Upper lobe of right lung (tissue), 1 donor: ENCODE measurements around the gene MYH13. TPM values are rescaled to one million over a fixed set of nuclear protein-coding genes. Genes with fewer than 3 reads are reported as not detected.

Experiments used
- ATAC-seq: fragments of 200-7000 bp; cut with Tn5 transposase; one replicate; pipeline ENCODE4 v1.9.1; 2020; ENCODE audit warnings: mild to moderate bottlenecking, moderate library complexity
- DNase-seq: peaks from one replicate; pipeline ENCODE4 v3.0.0-alpha.2; 2020
- H3K27ac ChIP-seq: fragments of 200-600 bp; one replicate; pipeline ENCODE4 v1.8.0; 2022
- H3K27me3 ChIP-seq: fragments of 200-600 bp; one replicate; pipeline ENCODE4 v1.8.0; 2022; ENCODE audit warnings: mild to moderate bottlenecking
- H3K36me3 ChIP-seq: fragments of 200-600 bp; one replicate; pipeline ENCODE4 v1.8.0; 2022
- H3K4me1 ChIP-seq: fragments of 200-600 bp; one replicate; pipeline ENCODE4 v1.8.0; 2022
- H3K4me3 ChIP-seq: fragments of 200-600 bp; one replicate; pipeline ENCODE4 v1.8.0; 2022; ENCODE audit warnings: mild to moderate bottlenecking
- H3K9me3 ChIP-seq: fragments of 200-600 bp; one replicate; pipeline ENCODE4 v1.8.0; 2022
- intact Hi-C: fragments of 100-400 bp; cut with DNase I; formaldehyde crosslinking; loops from one replicate; pipeline ENCODE4 v1.11.0; 2022
- total RNA-seq: library from RNA; stranded (reverse); fragmentation: NEBNext Ultra II Directional; extraction: Animal tissue kit (Norgen Biotek cat#: 25700); gene quantifications from one replicate; pipeline ENCODE4 v1.2.1, GENCODE V29; 2021
- TF ChIP-seq, protein P1 (sequence below): fragments of 200-600 bp; IDR thresholded peaks from one replicate; pipeline ENCODE4 v1.8.0; 2022; ENCODE audit warnings: antibody characterized with exemption
- donor health status: DM: no; HTN: yes; CAD: no; lungs with severe emphysema.

MYH13 gene
- total RNA-seq, 1 donor from 2014 or later = not detected

DNA sequence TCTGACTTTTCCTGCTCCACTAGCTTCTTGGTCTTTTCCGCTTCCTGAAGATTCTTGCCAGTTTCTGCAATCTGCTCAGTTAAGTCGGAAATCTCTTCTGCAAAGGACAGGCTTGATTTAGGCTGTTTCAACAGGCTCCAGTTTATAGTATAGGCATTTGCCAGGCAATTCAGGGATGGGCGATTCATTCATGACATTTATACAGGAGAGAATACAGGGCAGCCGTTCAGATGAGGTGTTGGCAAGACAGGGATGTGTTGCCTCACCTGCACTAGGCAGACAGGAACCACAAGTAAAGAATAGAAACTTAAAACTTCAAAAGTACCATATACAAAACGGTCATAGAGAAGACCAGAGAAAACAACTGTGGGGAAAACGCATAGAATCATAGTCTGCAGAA, 61.7 kb downstream of the MYH13 start:
- peaks cover 9% of the 10 kb centered on the region for H3K27me3 ChIP-seq
- DNase-seq (no peak), ATAC-seq (no peak)
- H3K36me3 ChIP-seq = no peaks in the 10 kb centered on the region
- no peaks in the 10 kb centered on the region for H3K4me1 ChIP-seq
- H3K27ac ChIP-seq = no peak overlapping the region
- TF ChIP-seq, protein P1, sequence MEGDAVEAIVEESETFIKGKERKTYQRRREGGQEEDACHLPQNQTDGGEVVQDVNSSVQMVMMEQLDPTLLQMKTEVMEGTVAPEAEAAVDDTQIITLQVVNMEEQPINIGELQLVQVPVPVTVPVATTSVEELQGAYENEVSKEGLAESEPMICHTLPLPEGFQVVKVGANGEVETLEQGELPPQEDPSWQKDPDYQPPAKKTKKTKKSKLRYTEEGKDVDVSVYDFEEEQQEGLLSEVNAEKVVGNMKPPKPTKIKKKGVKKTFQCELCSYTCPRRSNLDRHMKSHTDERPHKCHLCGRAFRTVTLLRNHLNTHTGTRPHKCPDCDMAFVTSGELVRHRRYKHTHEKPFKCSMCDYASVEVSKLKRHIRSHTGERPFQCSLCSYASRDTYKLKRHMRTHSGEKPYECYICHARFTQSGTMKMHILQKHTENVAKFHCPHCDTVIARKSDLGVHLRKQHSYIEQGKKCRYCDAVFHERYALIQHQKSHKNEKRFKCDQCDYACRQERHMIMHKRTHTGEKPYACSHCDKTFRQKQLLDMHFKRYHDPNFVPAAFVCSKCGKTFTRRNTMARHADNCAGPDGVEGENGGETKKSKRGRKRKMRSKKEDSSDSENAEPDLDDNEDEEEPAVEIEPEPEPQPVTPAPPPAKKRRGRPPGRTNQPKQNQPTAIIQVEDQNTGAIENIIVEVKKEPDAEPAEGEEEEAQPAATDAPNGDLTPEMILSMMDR = no peak
- no peak overlapping the region for H3K4me3 ChIP-seq
- intact Hi-C loops = no loop called here
- H3K9me3 ChIP-seq = no peaks in the 10 kb centered on the region

DNA sequence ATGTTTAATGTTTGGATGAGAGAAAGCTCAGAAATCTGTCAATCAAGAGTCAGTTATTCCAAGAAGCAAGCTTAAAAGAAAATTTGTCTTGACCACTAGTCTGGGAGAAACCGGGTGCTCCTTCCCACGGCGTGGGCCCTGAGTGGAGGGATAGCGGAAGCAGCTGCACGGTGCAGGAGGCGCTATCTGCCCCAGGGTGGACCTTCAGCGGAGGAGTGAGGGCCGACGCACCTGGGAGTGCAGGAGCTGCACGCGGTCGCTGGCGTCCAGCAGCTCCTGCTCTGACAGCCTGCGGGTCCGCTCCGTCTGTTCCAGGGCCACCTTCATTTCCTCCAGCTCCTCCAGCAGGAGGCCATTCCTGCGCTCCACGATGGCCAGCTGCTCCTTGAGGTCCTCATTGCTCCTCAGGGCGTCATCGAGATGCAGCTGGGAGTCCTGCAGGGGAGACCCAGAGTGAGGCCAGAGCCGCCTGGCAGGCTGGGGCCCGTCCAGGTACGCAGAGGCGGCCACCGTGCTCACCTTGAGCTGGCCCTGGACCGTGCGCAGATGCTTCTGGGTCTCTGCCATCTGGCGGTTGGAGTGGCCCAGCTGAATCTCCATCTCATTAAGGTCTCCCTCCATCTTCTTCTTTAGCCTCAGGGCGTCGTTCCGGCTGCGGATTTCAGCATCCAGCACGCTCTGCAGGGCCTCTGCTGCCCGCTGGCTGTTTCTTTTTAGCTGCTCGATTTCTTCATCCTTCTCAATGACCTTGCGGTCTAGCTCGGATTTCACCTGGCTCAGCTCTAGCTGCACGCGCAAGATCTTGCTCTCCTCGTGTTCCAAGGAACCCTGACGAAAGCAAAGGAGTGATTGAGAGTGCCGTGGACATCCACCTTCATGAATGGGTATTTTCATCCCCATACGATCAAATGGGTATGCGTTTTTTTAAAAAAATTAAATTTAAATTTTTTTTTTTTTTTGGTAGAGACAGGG, 63.5 kb downstream of the MYH13 start:
- intact Hi-C loops = no loop called here
- no peak overlapping the region for H3K4me3 ChIP-seq
- H3K36me3 ChIP-seq = no peaks in the 10 kb centered on the region
- H3K9me3 ChIP-seq = no peaks in the 10 kb centered on the region
- peaks cover under 1% of the 10 kb centered on the region for H3K27me3 ChIP-seq
- no peak for DNase-seq
- no peak for ATAC-seq
- TF ChIP-seq, protein P1 = no peak
- H3K4me1 ChIP-seq = no peaks in the 10 kb centered on the region
- H3K27ac ChIP-seq = no peak overlapping the region

DNA sequence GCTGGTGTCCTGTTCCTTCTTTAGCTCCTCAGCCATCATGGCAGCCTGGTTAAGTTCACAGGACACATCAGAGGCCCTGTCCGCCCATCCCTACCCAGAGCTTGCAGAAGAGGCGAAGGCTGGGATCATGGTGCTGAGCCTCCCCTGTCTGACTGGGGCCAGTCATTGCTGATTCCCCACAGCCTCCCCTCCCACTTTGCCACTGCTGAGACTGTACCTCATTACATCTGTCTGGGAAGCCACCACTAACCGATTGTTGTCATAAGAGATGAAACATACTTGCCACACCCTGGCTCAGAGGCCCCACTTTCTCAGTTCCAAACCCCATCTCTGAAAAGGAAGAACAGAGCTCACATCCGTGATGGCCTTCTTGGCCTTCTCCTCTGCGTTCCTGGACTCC, 66.2 kb downstream of the MYH13 start:
- ATAC-seq (no peak), DNase-seq (no peak)
- TF ChIP-seq, protein P1 = no peak
- Histone ChIP-seq H3K4me1 (no peaks in the 10 kb centered on the region), H3K36me3 (no peaks in the 10 kb centered on the region), H3K4me3 (no peak overlapping the region), H3K27me3 (no peaks in the 10 kb centered on the region), H3K27ac (no peak overlapping the region), H3K9me3 (no peaks in the 10 kb centered on the region)
- intact Hi-C loops = no loop called here

DNA sequence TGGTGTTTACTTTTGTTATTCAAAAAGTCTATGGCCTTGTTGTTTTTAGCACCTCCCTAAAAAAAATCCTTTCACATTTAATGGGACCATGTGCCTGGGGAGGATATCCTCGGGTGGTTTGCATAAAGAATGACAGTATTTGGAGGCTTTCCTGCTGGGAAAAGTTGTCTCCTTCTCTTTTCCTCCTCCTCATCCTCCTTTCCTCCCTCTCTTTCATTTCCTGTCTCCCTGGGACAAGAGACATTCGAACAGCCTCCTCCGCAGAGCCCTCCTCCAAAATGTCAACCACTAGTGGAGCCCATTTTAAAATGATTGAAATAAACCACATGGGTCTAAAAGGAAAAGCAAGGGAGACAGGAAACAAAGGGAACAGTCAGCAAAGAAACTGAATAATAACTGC, 67.4 kb downstream of the MYH13 start:
- no peak overlapping the region for H3K4me3 ChIP-seq
- ATAC-seq = no peak
- no peaks in the 10 kb centered on the region for H3K4me1 ChIP-seq
- intact Hi-C loops = no loop called here
- no peaks in the 10 kb centered on the region for H3K36me3 ChIP-seq
- H3K27ac ChIP-seq = no peak overlapping the region
- no peaks in the 10 kb centered on the region for H3K9me3 ChIP-seq
- H3K27me3 ChIP-seq = no peaks in the 10 kb centered on the region
- DNase-seq = no peak
- TF ChIP-seq, protein P1 = no peak

DNA sequence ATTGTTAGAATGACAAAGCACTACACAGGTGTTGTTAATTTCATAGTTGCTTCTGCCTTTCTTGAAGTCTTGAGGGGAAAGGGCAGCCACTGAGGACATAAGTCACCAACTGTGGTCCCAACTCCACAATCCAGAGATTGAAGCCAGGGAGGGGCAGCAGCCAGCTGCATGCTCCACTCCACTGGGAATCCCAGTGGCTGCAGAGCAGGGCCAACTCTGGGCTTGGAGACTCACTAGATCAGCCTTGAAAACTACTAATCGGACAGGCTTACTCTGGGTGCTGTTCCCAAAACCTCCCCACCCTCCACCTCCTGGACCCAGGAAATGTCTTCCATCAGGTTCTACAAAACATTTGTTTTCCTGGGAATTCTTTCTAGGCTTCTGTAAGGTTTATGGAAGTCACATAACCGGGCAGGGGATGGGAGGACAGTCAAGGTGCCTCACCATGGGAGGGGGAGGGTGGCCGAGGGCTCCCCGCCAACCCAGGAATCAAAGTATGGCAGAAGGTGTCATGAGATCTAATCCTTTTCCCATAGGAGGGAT, 68.0 kb downstream of the MYH13 start:
- Histone ChIP-seq H3K27ac (no peak overlapping the region), H3K27me3 (no peaks in the 10 kb centered on the region), H3K9me3 (no peaks in the 10 kb centered on the region), H3K36me3 (no peaks in the 10 kb centered on the region), H3K4me3 (no peak overlapping the region), H3K4me1 (no peaks in the 10 kb centered on the region)
- no peak for ATAC-seq
- intact Hi-C loops = no loop called here
- TF ChIP-seq, protein P1 = no peak
- DNase-seq = no peak
